Measurements from ENCODE around the gene AQP3. TPM values are rescaled to one million over a fixed set of nuclear protein-coding genes. Genes with fewer than 3 reads are reported as not detected.
A peak's percentile ranks its signal among the peaks of the same experiment; 100 is the strongest.
"Not testable (repeated sequence)": the region's sequence is repeated elsewhere in the genome, so short reads cannot be mapped to it uniquely, and the experiment has no call there.

The AQP3 gene
- total RNA-seq, 2 experiments from 2014 or later, result 99.8 to 106 TPM

GRCh38 chr9:33458444-33458843 lies 11.1 kb upstream of the AQP3 start:
- Histone ChIP-seq H3K9me3 (ENCODE audit: control insufficient read depth in 1 of 2, insufficient read depth in 1 of 2, low read length in 2 of 2) (no peaks in the 10 kb centered on the region), H3K4me3 (ENCODE audit: low read length) (no peak overlapping the region), H3K36me3 (ENCODE audit: insufficient read depth, low read length) (peaks cover 26% of the 10 kb centered on the region), H3K27me3 (ENCODE audit: control insufficient read depth in 1 of 2, insufficient read depth in 2 of 2, low read length in 2 of 2) (no peaks in the 10 kb centered on the region), H3K4me1 (ENCODE audit: insufficient read depth, low read length) (peaks cover 67% of the 10 kb centered on the region), H3K27ac (ENCODE audit: low read depth in 1 of 2, low read length in 2 of 2) (peak overlapping the region; percentile 75 to 80)
- POLR2A ChIA-PET, result interaction anchor here (0.7 to 8.9 kb wide), 6 partner anchors 8 to 43 kb away, joined by 3 to 67 read pairs (median 10); partner anchors contain the start of genes AQP3 and NOL6
- CTCF ChIA-PET, result interaction anchor here (1.2 to 3.9 kb wide), 5 partner anchors 8 to 55 kb away, joined by 3 to 24 read pairs (median 6); partner anchors contain the start of gene AQP3
- Mint-ChIP-seq H3K9me3 (no peaks in the 10 kb centered on the region), H3K36me3 (ENCODE audit: low read depth) (peaks cover 30% of the 10 kb centered on the region), H3K27ac (peak overlapping the region; percentile 91), H3K27me3 (no peaks in the 10 kb centered on the region), H3K4me3 (peak overlapping the region; percentile 81), H3K4me1 (ENCODE audit: low read depth) (peaks cover 48% of the 10 kb centered on the region)
- no peak for TF ChIP-seq CTCF (IDR thresholded peaks at IDR 0.05)
- peak; percentile 81 for ATAC-seq (ENCODE audit: poor library complexity)
- DNase-seq, result peak in 13 of 14 experiments; percentile 47 to 87 (median 66)
- intact Hi-C loops (cut with DNase I, micrococcal nuclease), result loop anchor here in 1 of 2 experiments (1.0 kb wide), 1 partner anchor 11 kb away; the partner anchor contains the start of gene AQP3

GRCh38 chr9:33455945-33456344 lies 8.6 kb upstream of the AQP3 start:
- Histone ChIP-seq H3K4me3 (ENCODE audit: low read length) (no peak overlapping the region), H3K9me3 (ENCODE audit: control insufficient read depth in 1 of 2, insufficient read depth in 1 of 2, low read length in 2 of 2) (no peaks in the 10 kb centered on the region), H3K27me3 (ENCODE audit: control insufficient read depth in 1 of 2, insufficient read depth in 2 of 2, low read length in 2 of 2) (no peaks in the 10 kb centered on the region), H3K36me3 (ENCODE audit: insufficient read depth, low read length) (peaks cover 8% of the 10 kb centered on the region), H3K4me1 (ENCODE audit: insufficient read depth, low read length) (peaks cover 83% of the 10 kb centered on the region), H3K27ac (ENCODE audit: low read depth in 1 of 2, low read length in 2 of 2) (peak overlapping the region in 1 of 2 donors; percentile 23)
- H3K27ac Mint-ChIP-seq, result peak overlapping the region; percentile 91
- H3K36me3 Mint-ChIP-seq (ENCODE audit: low read depth), result peaks cover 6% of the 10 kb centered on the region
- H3K27me3 Mint-ChIP-seq, result no peaks in the 10 kb centered on the region
- DNase-seq (peak in 6 of 14 experiments; percentile 27 to 71 (median 49)), ATAC-seq (ENCODE audit: poor library complexity) (peak; percentile 37)
- H3K4me1 Mint-ChIP-seq (ENCODE audit: low read depth), result peaks cover 64% of the 10 kb centered on the region
- peak overlapping the region; percentile 76 for H3K4me3 Mint-ChIP-seq
- intact Hi-C loops (cut with DNase I, micrococcal nuclease), result no loop called here
- CTCF ChIA-PET, result interaction anchor here (0.6 to 3.9 kb wide), 6 partner anchors 8 to 459 kb away, joined by 3 to 24 read pairs (median 5); partner anchors contain the start of genes AQP3 and NFX1
- H3K9me3 Mint-ChIP-seq, result no peaks in the 10 kb centered on the region
- POLR2A ChIA-PET, result interaction anchor here (0.6 to 1.4 kb wide), 4 partner anchors 9 to 18 kb away, joined by 4 to 11 read pairs (median 4); partner anchors contain the start of genes AQP3 and NOL6
- TF ChIP-seq CTCF (IDR thresholded peaks at IDR 0.05), result no peak

- ATAC-seq (ENCODE audit: poor library complexity); H3K36me3 Mint-ChIP-seq (ENCODE audit: low read depth); DNase-seq; H3K36me3 ChIP-seq (ENCODE audit: insufficient read depth, low read length); H3K9me3 Mint-ChIP-seq; H3K4me3 ChIP-seq (ENCODE audit: low read length); intact Hi-C loops (cut with DNase I, micrococcal nuclease); H3K27ac ChIP-seq (ENCODE audit: low read depth in 1 of 2, low read length in 2 of 2); H3K27me3 ChIP-seq (ENCODE audit: control insufficient read depth in 1 of 2, insufficient read depth in 2 of 2, low read length in 2 of 2); H3K9me3 ChIP-seq (ENCODE audit: control insufficient read depth in 1 of 2, insufficient read depth in 1 of 2, low read length in 2 of 2); H3K27me3 Mint-ChIP-seq: not testable (repeated sequence)
- ChIA-PET POLR2A (interaction anchor here (0.6 to 1.4 kb wide), 3 partner anchors 10 to 19 kb away, joined by 4 to 11 read pairs (median 4); partner anchors contain the start of gene NOL6), CTCF (interaction anchor here (0.6 to 3.9 kb wide), 5 partner anchors 8 to 459 kb away, joined by 3 to 24 read pairs (median 7); partner anchors contain the start of gene AQP3)
- peak overlapping the region; percentile 76 for H3K4me3 Mint-ChIP-seq
- peaks cover 78% of the 10 kb centered on the region for H3K4me1 ChIP-seq (ENCODE audit: insufficient read depth, low read length)
- peak overlapping the region; percentile 91 for H3K27ac Mint-ChIP-seq
- H3K4me1 Mint-ChIP-seq (ENCODE audit: low read depth), result peaks cover 69% of the 10 kb centered on the region
Measured at GRCh38 chr9:33455456-33455855, 8.1 kb upstream of the AQP3 start.

GRCh38 chr9:33454661-33455026 lies 7.3 kb upstream of the AQP3 start:
- DNase-seq; intact Hi-C loops (cut with DNase I, micrococcal nuclease); H3K36me3 ChIP-seq (ENCODE audit: insufficient read depth, low read length); H3K36me3 Mint-ChIP-seq (ENCODE audit: low read depth); H3K9me3 ChIP-seq (ENCODE audit: control insufficient read depth in 1 of 2, insufficient read depth in 1 of 2, low read length in 2 of 2); H3K9me3 Mint-ChIP-seq; H3K4me3 ChIP-seq (ENCODE audit: low read length); H3K27me3 ChIP-seq (ENCODE audit: control insufficient read depth in 1 of 2, insufficient read depth in 2 of 2, low read length in 2 of 2); ATAC-seq (ENCODE audit: poor library complexity); H3K27me3 Mint-ChIP-seq: not testable (repeated sequence)
- Histone ChIP-seq H3K4me1 (ENCODE audit: insufficient read depth, low read length) (peaks cover 73% of the 10 kb centered on the region), H3K27ac (ENCODE audit: low read depth in 1 of 2, low read length in 2 of 2) (peak overlapping the region; percentile 4 to 21)
- ChIA-PET POLR2A (interaction anchor here (1.7 to 2.9 kb wide), 2 partner anchors 19 to 39 kb away, joined by 17 to 24 read pairs; partner anchors contain the start of gene NOL6), CTCF (interaction anchor here (3.4 to 3.9 kb wide), 2 partner anchors 7 to 12 kb away, joined by 24 to 29 read pairs; partner anchors contain the start of gene AQP3)
- peak overlapping the region; percentile 90 for H3K27ac Mint-ChIP-seq
- peak overlapping the region; percentile 48 for H3K4me3 Mint-ChIP-seq
- H3K4me1 Mint-ChIP-seq (ENCODE audit: low read depth), result peaks cover 70% of the 10 kb centered on the region
